Aorta (tissue), 5 donors: Measurements from ENCODE around the gene KCNB1. TPM values are rescaled to one million over a fixed set of nuclear protein-coding genes. Genes with fewer than 3 reads are reported as not detected.

Experiments used
- ATAC-seq: fragments of 200-7000 bp; cut with Tn5 transposase; one replicate; pipeline ENCODE4 v1.9.1; 2022; ENCODE audit warnings: moderate library complexity; ENCODE audit not compliant: low FRiP score
- DNase-seq, 2 donors: peaks; one replicate each; pipeline ENCODE4 v3.0.0-alpha.2; 2020
- H3K27ac ChIP-seq, 2 donors: one replicate each; pipeline ENCODE4 v1.5.1; 2013; ENCODE audit warnings: low read length in 2 of 2, mild to moderate bottlenecking in 2 of 2, moderate library complexity in 2 of 2, control low read depth in 1 of 2, inconsistent platforms in 1 of 2, low read depth in 1 of 2
- H3K27me3 ChIP-seq, 2 donors: one replicate each; pipeline ENCODE4 v1.6.1; 2013; ENCODE audit warnings: control low read depth in 1 of 2, low read length in 1 of 2, mild to moderate bottlenecking in 1 of 2, moderate library complexity in 1 of 2; ENCODE audit not compliant: insufficient read depth in 2 of 2, control insufficient read depth in 1 of 2
- H3K36me3 ChIP-seq, 2 donors: one replicate each; pipeline ENCODE4 v1.6.1; 2013; ENCODE audit warnings: control low read depth in 1 of 2, low read length in 1 of 2, mild to moderate bottlenecking in 1 of 2; ENCODE audit not compliant: insufficient read depth in 2 of 2, control insufficient read depth in 1 of 2
- H3K4me1 ChIP-seq, 2 donors: one replicate each; pipeline ENCODE4 v1.6.1; 2013; ENCODE audit warnings: low read length in 2 of 2, control low read depth in 1 of 2, mild to moderate bottlenecking in 1 of 2, moderate library complexity in 1 of 2; ENCODE audit not compliant: insufficient read depth in 2 of 2, control insufficient read depth in 1 of 2
- H3K4me3 ChIP-seq, 2 donors: one replicate each; pipeline ENCODE4 v1.5.1; 2013; ENCODE audit warnings: low read length in 2 of 2, control low read depth in 1 of 2, mild to moderate bottlenecking in 1 of 2
- H3K9me3 ChIP-seq: one replicate; pipeline ENCODE4 v1.6.1; 2013; ENCODE audit warnings: mild to moderate bottlenecking, low read length; ENCODE audit not compliant: control insufficient read depth
- WGBS, 2 donors: extraction: QIAGEN DNeasy Blood & Tissue Kit; methylation state at CpG; one replicate each; pipeline ENCODE4 v1.1.7; 2013; 5-methylcytosine and 5-hydroxymethylcytosine counted together
- intact Hi-C, 2 donors: fragments of 100-400 bp; cut with DNase I; formaldehyde crosslinking; loops; one replicate each; pipeline versions ENCODE4 v1.14.2 to v1.15.0; 2022
- polyA plus RNA-seq, 2 donors: library from polyadenylated mRNA; stranded (reverse); fragments of 200-250 nt; gene quantifications; one replicate each; pipeline ENCODE4 v1.2.3, GENCODE V29; 2013
- total RNA-seq, 2 donors: library from RNA; stranded (reverse); fragmentation: NEBNext Ultra II Directional; extraction: Animal tissue kit (Norgen Biotek cat#: 25700); gene quantifications; one replicate each; pipeline ENCODE4 v1.2.1, GENCODE V29; 2021
- donor health status: healthy with polysubstance abuse.
- donor health status: Bipolar disorder and iron deficiency.
- donor health status: DM: no; HTN: no; CAD: no.
- donor health status: DM: no; HTN: no; CAD: no.
- donor health status: DM: yes; HTN: yes; CAD: no.

Gene KCNB1
- total and polyA plus RNA-seq, 4 donors: under 0.01 to 2.0 (median 0.65) TPM; not detected in 1

DNA sequence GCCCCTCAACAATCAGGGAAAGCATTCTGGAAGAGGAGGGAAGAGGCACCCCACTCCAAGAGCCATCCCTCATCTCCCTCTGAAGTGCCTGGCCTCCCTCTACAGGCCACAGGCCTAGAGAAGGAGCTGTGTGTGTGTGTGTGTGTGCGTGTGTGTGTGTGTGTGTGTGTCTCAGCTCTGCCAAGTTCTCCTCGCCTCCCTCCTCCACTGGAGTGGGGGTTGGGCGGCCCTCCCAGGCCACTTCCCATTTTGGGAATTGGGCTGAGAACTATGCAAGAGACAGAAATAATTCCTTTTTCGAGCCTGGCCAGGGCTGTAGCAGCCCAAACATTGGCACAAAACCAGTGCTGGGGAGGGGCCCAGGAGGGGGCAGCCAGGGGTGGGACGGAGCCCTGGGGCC lies 35.7 kb downstream of the KCNB1 start:
- 0 to 2% methylated on average over 5 of the region's 5 CpGs for WGBS, 2 donors
- Histone ChIP-seq H3K27me3 (no peaks in the 10 kb centered on the region), H3K9me3 (no peaks in the 10 kb centered on the region), H3K4me3 (no peak overlapping the region), H3K27ac (peak overlapping the region in 1 of 2 donors; percentile 74), H3K36me3 (no peaks in the 10 kb centered on the region), H3K4me1 (peaks cover 0 to 2% of the 10 kb centered on the region in 2 donors)
- DNase-seq (peak; percentile 95), ATAC-seq (peak; percentile 93)
- intact Hi-C loops: loop anchor here in 1 of 2 donors (5.0 kb wide), 1 partner anchor 50 kb away; no protein-coding TSS in a partner anchor

DNA sequence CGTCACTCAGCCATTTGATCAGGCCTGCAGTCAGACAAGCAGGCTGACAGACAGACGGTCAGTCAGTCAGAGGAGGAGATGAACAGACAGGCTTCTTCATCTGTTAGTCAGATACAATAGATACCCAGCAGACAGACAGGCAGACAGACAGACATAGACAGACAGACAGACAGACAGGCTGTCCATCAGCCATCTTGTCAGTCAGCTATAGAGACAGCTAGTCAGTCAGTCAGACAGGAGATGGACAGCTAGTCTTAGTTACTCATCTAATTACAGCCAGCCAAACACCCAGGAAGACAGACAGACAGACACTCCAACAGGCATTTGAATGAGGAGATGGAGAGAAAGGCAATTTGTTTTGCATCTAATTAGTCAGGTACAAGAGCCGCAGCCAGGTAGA lies 36.4 kb downstream of the KCNB1 start:
- no peak for ATAC-seq
- Histone ChIP-seq H3K27ac (peak overlapping the region in 1 of 2 donors; percentile 74), H3K36me3 (no peaks in the 10 kb centered on the region), H3K27me3 (no peaks in the 10 kb centered on the region), H3K9me3 (no peaks in the 10 kb centered on the region), H3K4me1 (peaks cover 0 to 2% of the 10 kb centered on the region in 2 donors), H3K4me3 (no peak overlapping the region)
- 74 to 95% methylated on average over 3 of the region's 3 CpGs for WGBS, 2 donors
- DNase-seq: no peak
- intact Hi-C loops: loop anchor here in 1 of 2 donors (5.0 kb wide), 1 partner anchor 49 kb away; no protein-coding TSS in a partner anchor

DNA sequence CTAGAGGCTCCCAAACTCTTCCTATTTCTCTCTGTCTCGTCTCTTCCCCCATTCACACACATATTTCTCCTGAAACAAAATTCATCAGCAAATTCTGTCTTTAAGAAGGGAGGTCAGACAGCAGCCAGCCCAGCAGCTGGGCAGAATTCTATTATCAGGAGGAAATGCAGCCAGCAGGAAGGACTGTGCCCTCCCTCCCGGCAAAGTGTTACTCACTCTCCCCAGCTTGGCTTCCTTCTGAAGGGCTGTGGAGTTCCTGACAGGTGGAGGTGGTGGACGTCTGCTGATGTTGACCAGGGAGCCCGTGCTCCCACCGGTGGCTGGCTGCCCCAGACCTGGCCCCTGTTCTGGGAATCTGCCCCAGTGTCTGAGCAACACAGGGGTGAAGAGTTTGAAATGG lies 37.3 kb downstream of the KCNB1 start:
- WGBS, 2 donors: 4 to 6% methylated on average over 5 of the region's 5 CpGs
- DNase-seq (peak in 1 of 2 donors; percentile 56), ATAC-seq (no peak)
- intact Hi-C loops: loop anchor here in 1 of 2 donors (5.0 kb wide), 1 partner anchor 48 kb away; no protein-coding TSS in a partner anchor
- H3K36me3 ChIP-seq: no peaks in the 10 kb centered on the region
- no peak overlapping the region for H3K27ac ChIP-seq
- H3K4me1 ChIP-seq: peaks cover 0 to 2% of the 10 kb centered on the region in 2 donors
- no peak overlapping the region for H3K4me3 ChIP-seq
- H3K9me3 ChIP-seq: no peaks in the 10 kb centered on the region
- no peaks in the 10 kb centered on the region for H3K27me3 ChIP-seq

DNA sequence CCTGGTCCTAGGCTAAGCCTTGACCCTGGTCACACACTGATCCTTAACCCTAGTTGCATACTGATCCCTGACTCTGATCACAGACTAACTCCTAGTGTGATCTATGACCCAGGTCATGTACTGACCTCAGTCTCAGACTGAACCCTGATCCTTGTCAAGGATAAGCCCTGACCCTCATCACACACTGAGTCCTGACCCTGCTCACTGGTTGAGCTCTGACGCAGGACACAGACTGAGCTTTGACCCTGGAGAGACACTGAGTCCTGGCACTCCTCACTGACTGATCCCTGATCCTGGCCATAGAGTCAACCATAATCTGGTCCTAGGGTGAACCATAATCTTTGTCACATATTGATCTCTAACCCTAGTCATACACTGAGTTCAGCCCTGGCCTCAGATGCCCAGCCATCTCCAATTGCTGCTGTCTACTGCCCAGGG lies 37.9 kb downstream of the KCNB1 start:
- H3K9me3 ChIP-seq: no peaks in the 10 kb centered on the region
- no peak for DNase-seq
- no peaks in the 10 kb centered on the region for H3K27me3 ChIP-seq
- no peak overlapping the region for H3K4me3 ChIP-seq
- peaks cover 0 to 2% of the 10 kb centered on the region in 2 donors for H3K4me1 ChIP-seq
- no peaks in the 10 kb centered on the region for H3K36me3 ChIP-seq
- no peak for ATAC-seq
- 91 to 98% methylated on average over 1 of the region's 1 CpG for WGBS, 2 donors
- intact Hi-C loops: no loop called here
- no peak overlapping the region for H3K27ac ChIP-seq

DNA sequence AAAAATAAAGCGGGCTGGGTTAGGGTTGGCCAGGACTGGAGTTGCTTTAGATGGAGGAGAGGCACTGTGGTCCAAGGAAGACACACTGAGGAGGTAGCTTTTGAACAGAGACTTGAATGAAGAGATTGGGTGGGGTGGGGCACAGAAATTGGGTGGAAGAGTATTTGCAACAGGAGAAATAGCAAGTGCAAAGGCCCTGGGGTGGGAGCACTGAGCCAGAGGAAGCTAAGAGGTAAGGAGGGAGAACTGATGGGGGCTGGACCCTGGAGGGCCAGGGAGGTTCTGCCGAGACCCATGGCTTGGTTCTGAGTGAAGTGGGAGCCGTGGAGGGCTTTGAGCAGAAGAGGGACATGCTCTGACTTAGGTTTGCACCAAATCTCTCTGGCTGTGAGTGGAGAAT lies 45.4 kb downstream of the KCNB1 start:
- no peak overlapping the region for H3K27ac ChIP-seq
- ATAC-seq (no peak), DNase-seq (no peak)
- H3K4me3 ChIP-seq: no peak overlapping the region
- intact Hi-C loops: no loop called here
- no peaks in the 10 kb centered on the region for H3K27me3 ChIP-seq
- H3K4me1 ChIP-seq: no peaks in the 10 kb centered on the region
- H3K36me3 ChIP-seq: no peaks in the 10 kb centered on the region
- WGBS, 2 donors: 94 to 96% methylated on average over 3 of the region's 3 CpGs
- no peaks in the 10 kb centered on the region for H3K9me3 ChIP-seq

DNA sequence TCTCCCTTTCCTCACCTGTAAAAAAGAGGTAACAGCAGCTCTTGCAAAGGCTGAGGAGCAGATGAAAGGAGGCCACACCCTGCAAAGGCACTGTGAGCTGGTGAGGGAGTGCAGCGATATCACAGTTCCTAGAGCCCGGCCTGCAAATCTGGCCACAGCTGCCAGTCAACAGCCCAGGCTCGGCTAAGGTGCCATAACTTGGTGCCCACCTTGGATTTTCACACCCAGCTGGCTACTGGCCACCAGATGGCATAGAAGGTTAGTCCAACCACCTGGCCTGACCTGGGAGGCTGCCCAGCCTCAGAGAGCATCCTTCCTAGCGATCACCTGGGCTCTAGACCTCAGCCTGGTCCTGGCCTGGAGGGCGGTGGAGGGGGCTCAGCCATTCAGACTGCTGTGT lies 46.8 kb downstream of the KCNB1 start:
- H3K9me3 ChIP-seq: no peaks in the 10 kb centered on the region
- H3K27ac ChIP-seq: no peak overlapping the region
- H3K36me3 ChIP-seq: no peaks in the 10 kb centered on the region
- H3K4me1 ChIP-seq: no peaks in the 10 kb centered on the region
- no peak for DNase-seq
- 93 to 97% methylated on average over 5 of the region's 5 CpGs for WGBS, 2 donors
- no peaks in the 10 kb centered on the region for H3K27me3 ChIP-seq
- H3K4me3 ChIP-seq: no peak overlapping the region
- no peak for ATAC-seq
- intact Hi-C loops: no loop called here

DNA sequence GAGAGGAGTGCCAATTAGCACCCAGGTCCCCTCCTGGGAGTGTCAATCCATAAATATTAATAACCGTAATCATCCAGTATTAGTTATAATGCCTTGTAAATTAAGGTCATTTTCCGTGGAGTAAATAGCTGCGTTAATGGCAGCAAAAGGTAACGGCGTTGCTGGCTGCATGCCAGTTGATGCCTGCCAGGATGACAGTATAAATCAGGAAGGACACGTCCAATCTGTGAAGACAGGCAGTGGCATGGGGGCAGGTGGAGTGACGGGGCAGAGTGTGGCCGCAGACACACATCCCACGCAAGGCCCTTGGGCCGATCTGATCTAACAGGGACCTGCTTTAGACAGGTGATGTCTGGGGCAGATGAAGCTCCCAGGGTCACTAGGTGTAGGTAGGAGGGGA lies 49.1 kb downstream of the KCNB1 start:
- Histone ChIP-seq H3K9me3 (no peaks in the 10 kb centered on the region), H3K4me3 (no peak overlapping the region), H3K36me3 (no peaks in the 10 kb centered on the region), H3K27me3 (no peaks in the 10 kb centered on the region), H3K27ac (no peak overlapping the region), H3K4me1 (no peaks in the 10 kb centered on the region)
- DNase-seq (peak in 1 of 2 donors; percentile 63), ATAC-seq (no peak)
- WGBS, 2 donors: 81 to 83% methylated on average over 10 of the region's 10 CpGs
- intact Hi-C loops: no loop called here

DNA sequence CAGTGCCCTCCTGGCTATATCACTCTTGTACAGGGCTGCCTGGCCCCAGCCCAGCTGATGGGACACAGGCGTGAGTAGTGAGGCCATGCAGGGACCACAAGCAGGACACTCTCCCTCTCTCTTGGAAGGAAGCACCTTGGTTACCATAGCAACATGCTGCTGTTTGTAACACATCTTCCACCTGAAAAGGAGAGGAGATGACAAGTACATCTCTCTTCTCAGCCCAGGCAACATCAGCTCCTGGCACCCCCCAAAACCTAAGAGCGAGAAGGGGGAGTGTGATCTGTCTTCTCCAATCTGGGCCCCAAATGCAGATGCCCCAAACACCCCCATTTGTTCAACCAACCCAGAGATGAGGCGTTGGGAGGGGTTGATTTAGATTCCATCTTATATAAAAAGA lies 49.9 kb downstream of the KCNB1 start:
- intact Hi-C loops: no loop called here
- Histone ChIP-seq H3K9me3 (no peaks in the 10 kb centered on the region), H3K27me3 (no peaks in the 10 kb centered on the region), H3K4me3 (no peak overlapping the region), H3K4me1 (no peaks in the 10 kb centered on the region), H3K36me3 (no peaks in the 10 kb centered on the region), H3K27ac (no peak overlapping the region)
- 91 to 94% methylated on average over 3 of the region's 3 CpGs for WGBS, 2 donors
- ATAC-seq (no peak), DNase-seq (peak in 1 of 2 donors; percentile 32)

DNA sequence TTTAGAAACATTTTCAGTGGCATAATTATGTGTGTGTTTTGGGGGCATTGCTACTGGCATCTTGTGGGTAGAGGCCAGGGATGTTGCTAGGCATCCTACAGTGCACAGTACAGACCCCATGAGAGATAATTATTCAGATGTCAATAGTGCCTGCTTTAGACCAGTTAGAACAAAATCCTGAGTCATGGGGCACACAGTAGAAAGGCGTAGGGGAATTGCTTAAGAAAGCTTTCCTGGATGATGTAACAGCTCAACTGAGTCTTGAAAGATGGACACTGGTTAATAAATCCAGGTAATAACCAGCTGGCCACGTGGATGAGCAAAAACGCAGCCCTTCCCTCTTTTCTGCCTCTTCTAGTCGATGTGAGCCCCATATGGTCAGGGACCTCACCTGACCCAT lies 51.1 kb downstream of the KCNB1 start:
- no peak for DNase-seq
- Histone ChIP-seq H3K27ac (no peak overlapping the region), H3K4me3 (no peak overlapping the region), H3K9me3 (no peaks in the 10 kb centered on the region), H3K27me3 (no peaks in the 10 kb centered on the region), H3K36me3 (no peaks in the 10 kb centered on the region), H3K4me1 (no peaks in the 10 kb centered on the region)
- ATAC-seq: no peak
- intact Hi-C loops: no loop called here
- WGBS, 2 donors: 77 to 91% methylated on average over 4 of the region's 4 CpGs
